HG02610 (cell line): ENCODE results near the gene WDR5.

Experiments used
- ATAC-seq: cut with Tn5 transposase; IDR thresholded peaks from one replicate; pipeline ENCODE4 v1.9.1; 2021; ENCODE audit warnings: mild to moderate bottlenecking, moderate library complexity; ENCODE audit not compliant: unreplicated experiment

WDR5 gene

GRCh38 chr9:134186471-134187109 lies 50.7 kb downstream of the WDR5 start:
- ATAC-seq = no peak

DNA sequence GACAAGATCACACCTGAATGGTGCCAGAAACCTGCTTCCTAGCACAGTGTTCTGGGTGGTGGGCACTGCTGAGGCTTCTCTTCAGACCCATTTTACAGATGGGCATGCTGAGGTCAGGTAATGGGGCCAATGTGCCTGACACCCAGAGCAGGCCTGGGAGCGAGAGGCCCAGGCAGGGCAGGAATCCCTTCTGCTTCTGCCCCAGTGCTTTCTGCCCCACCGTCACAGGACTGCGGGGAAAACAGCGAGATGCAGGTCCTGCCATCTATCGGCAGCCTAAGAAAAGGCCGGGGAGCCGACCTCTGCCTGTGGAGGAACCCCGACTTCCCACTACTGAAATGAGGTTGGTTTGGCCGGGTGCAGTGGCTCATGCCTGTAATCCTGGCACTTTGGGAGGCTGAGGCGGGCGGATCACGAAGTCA lies 51.2 kb downstream of the WDR5 start:
- no peak for ATAC-seq

DNA sequence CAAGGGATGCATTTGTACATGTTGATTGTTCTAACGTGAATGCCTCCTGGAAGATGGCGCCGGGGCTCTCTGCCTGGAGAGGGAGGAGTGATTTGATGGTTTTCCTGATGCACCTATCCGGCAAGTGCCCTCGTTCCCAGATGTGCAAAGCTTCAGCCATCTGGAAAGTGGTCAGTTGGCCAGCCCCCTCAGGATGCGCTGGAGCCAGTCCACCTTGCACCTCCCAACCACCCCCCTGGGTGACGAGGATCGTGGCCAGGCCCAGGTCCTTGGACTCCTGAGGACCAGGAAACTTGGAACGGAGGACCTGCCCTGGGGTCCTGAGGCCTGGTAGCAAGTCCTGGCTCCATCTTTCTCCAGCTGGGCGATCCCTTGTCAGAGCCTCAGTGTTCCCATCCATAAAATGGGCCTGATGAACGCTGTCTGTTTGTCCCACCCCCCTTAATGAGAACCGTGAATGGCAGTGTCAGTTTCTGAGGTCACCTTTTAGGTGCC lies 52.1 kb downstream of the WDR5 start:
- ATAC-seq = no peak

DNA sequence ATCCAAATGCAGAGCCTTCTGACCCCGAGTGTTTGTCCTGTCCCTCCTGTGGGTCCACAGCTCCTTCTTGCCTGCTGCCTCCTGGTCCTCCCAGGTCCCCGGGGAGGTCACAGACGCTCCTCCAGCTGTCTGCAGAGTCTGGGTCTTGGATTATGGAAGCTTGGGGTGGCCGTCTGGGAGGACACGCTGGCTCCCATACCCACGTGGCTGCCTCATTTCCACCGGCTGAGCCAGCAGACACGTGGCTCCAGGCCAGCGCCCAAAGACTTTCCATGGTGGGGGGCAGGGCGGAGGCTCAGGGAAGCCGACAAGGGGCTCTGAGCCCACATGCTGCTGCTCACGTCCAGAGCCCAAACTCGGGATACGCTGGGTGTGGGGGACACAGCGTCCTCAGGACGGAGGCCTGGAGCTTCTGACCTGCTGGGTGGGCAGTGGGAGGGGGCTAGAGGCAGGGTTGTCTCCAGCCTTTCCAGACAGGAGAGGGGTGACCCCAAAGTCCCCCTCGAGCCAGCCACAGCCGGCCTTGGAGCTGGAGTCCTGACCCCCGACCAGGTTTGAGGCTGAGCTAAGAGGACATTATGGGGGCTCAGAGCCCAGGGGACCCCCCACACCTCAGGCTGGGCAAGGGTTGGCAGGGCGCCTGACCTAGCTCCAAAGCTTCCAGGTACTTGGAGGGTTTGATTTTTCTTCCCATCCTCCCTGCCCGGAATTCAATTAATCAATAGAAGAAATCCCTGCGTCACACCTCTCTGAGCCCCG lies 52.7 kb downstream of the WDR5 start:
- no peak for ATAC-seq

DNA sequence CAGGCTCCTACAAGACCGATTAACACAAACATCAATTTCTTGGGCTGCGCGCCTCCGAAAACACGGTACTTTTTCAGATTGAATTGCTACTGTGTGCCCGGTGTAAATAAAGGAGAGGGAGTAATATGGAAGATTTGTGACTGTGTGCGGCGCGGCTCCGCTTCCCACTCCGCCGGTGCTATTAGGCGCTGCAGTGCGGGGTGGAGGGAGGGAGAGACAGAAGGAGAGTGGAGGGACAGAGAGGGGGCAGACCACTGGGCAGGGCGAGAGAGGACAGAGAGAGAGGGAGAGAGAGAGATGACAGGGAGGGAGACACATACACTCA lies 53.2 kb downstream of the WDR5 start:
- ATAC-seq = no peak

GRCh38 chr9:134189470-134190231 lies 53.8 kb downstream of the WDR5 start:
- ATAC-seq = no peak

DNA sequence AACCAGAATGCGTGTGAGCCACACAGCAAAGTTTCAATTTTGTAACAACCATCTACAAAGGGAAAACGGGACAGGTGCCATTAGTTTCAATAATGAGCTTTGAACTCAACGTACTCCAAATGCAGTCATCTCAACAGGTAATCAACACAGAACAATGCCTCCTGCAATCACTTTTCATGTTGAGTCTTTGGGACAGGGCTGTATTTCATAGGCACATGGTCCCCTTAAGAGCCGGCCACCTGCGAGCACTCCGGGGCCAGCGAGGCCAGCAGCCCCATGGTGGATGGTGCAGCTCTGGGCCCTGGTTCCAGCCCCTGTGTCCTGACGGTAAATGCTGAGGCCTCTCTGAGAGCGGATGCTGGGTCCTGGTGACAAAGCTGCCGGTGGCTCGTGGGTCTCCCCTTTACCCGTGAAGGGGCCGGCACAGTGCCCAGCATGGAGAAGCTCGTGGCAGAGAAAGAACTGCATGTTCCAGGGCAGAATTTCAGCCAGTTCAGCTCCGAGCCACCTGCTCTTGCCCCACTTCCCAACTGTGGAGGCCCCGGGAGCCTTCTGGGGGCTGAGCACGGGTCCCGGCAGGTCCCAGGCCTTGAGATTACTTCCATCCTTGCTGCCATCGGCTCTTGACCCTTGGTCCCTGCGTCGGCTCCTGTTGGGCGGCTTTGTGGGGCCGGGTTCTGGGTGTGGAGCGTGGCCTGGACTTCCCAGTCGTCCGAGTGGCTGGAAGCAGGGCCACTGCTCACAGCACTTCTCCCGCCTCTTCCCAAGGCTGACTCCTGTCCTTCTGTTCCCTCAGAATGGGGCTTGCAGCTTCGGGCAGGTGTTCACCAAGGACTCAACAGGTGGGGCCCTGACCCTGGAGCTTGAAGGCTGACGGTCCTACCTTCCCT lies 54.6 kb downstream of the WDR5 start:
- ATAC-seq = no peak

GRCh38 chr9:134191455-134192209 lies 55.8 kb downstream of the WDR5 start:
- ATAC-seq = no peak

GRCh38 chr9:134192311-134192950 lies 56.5 kb downstream of the WDR5 start:
- ATAC-seq = no peak

DNA sequence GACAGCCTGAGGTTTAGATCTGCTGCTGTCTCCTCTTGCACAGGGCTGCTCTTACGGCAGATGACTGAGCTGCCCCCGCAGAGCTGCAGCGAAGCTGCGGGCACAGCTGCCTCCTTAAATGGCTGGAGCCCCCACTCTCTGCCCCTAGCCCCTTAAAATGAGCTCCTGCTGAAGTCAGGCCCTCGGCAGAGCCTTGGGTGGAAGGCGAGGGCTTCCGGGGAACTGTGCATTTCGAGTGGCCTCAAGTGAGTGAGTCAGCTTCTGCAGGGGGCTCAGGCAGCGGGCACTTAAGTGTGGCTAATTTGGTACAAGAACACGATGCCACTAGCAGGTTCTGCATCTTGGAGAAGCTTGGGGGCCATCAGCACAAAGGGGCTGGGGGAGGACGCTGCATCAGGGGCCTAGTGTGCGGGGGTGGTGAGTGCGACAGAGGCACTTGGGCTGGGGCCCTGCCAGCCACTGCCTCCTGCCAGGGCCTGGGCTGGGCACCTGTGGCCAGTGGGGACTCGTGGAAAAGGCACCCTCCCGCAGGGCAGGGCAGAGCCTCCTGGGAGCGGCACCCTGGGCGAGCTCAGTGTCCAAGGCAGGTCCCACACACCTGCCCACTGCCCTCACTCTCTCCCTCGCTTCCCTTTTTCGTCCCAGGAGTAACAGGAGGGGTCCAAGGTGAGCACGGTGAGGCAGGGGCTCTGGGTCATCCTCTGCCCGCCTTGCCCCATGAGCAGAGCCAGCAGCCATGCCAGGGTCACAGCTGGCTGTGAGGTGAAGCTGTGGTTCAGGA lies 57.3 kb downstream of the WDR5 start:
- ATAC-seq = no peak

- no peak for ATAC-seq
These were observed 58.1 kb downstream of the WDR5 start for GRCh38 chr9:134193912-134194535.

GRCh38 chr9:134195558-134195957 lies 59.7 kb downstream of the WDR5 start:
- ATAC-seq = no peak

GRCh38 chr9:134196911-134197310 lies 61.0 kb downstream of the WDR5 start:
- no peak for ATAC-seq

GRCh38 chr9:134198791-134199190 lies 62.9 kb downstream of the WDR5 start:
- no peak for ATAC-seq

GRCh38 chr9:134200730-134201129 lies 64.8 kb downstream of the WDR5 start:
- no peak for ATAC-seq

DNA sequence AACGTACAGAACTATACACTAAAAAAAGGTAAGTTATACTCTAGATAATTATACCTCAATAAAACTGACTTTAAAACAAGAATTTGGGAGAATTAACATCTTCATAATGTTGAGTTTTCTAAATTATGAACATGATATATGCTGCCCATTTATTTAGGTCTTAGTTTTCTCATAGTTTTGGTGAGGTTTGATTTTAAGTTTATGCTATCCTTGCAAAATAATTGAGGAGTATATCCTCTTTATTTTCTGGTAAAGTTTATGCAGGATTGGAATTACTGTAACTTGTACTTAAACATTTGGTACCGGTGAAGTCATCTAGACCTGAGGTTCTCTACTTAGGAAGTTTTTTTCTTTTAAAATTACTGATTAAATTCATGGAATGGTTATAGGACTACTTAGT lies 67.3 kb downstream of the WDR5 start:
- ATAC-seq = no peak

GRCh38 chr9:134204041-134204440 lies 68.2 kb downstream of the WDR5 start:
- ATAC-seq = no peak

DNA sequence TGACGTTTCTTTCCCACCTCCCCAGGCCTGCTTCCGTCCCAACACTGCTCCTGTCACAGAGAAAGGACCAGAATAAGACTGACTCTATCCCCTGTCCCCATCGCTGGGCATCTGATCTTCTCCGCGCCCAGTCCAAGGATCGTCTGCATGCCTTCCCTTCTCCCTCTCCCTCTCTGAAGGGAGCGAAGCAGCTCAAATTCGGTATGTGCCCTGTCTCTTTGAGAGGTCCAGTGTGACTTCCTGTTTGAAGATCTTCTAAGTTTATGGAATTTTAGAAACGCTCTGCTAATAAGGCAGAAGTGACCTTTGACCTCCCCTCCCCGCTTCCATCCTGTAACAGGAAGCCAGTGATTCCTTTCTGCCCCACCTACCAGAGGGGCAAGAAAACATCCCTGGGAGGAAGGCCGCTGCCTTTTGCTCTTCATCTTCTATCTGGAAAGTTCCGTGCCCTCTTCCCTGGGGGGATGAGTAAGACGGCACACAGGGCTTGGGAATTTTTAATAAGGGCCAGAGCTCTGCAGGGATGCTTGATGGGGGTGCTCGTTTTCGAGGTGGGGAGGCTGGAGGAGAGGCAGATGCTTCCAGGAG lies 69.2 kb downstream of the WDR5 start:
- ATAC-seq = no peak
